OCI-LY3 (cell line): ENCODE data around the gene RPS29.

Experiments
- H2AFZ ChIP-seq: fragments of 200-600, 300-600 bp; shearing (Covaris generic); 2 replicates; pipeline ENCODE4 v1.6.0; 2014; ENCODE audit warnings: antibody characterized with exemption, low read depth, low read length
- H3K27ac ChIP-seq: fragments of 200-600, 300-600 bp; sonication (generic); 2 replicates; pipeline ENCODE4 v1.5.1; 2014; ENCODE audit warnings: mild to moderate bottlenecking, low read length, moderate library complexity, mixed read lengths
- H3K27me3 ChIP-seq: fragments of 200-600, 300-600 bp; sonication (generic); 2 replicates; pipeline ENCODE4 v1.6.1; 2014; ENCODE audit warnings: low read depth, low read length, mixed read lengths
- H3K36me3 ChIP-seq: fragments of 200-600, 300-600 bp; sonication (generic); replicated peaks from 2 replicates; pipeline ENCODE3; 2014; ENCODE audit warnings: low read depth, low read length, mixed read lengths
- H3K4me1 ChIP-seq: fragments of 300-600, 200-600 bp; sonication (generic); 2 replicates; pipeline ENCODE4 v1.6.1; 2014; ENCODE audit warnings: low read length, mixed read lengths
- H3K4me2 ChIP-seq: fragments of 200-600, 300-600 bp; sonication (generic); 2 replicates; pipeline ENCODE4 v1.6.1; 2014; ENCODE audit warnings: low read length, mixed read lengths
- H3K4me3 ChIP-seq: fragments of 300-600, 200-600 bp; sonication (generic); 2 replicates; pipeline ENCODE4 v1.5.1; 2014; ENCODE audit warnings: antibody characterized with exemption, mild to moderate bottlenecking, low read length, moderate library complexity
- H3K79me2 ChIP-seq: fragments of 300-600, 200-600 bp; shearing (Covaris generic); 2 replicates; pipeline ENCODE4 v1.6.1; 2014; ENCODE audit warnings: mild to moderate bottlenecking, low read length, mixed read lengths
- H3K9ac ChIP-seq: fragments of 300-600, 200-600 bp; shearing (Covaris generic); 2 replicates; pipeline ENCODE4 v1.6.0; 2014; ENCODE audit warnings: mild to moderate bottlenecking, low read length, moderate library complexity
- H3K9me3 ChIP-seq: fragments of 200-600, 300-600 bp; shearing (Covaris generic); 2 replicates; pipeline ENCODE4 v1.6.1; 2014; ENCODE audit warnings: low read length, mixed read lengths; ENCODE audit not compliant: insufficient read depth
- H4K20me1 ChIP-seq: fragments of 200-600, 300-600 bp; sonication (generic); 2 replicates; pipeline ENCODE4 v1.6.1; 2016; ENCODE audit warnings: low read length, mixed read lengths; ENCODE audit not compliant: insufficient read depth
- CTCF ChIP-seq: fragments of 200-600, 300-600 bp; sonication (generic); IDR thresholded peaks from 2 replicates; pipeline ENCODE4 v1.5.1; 2014; ENCODE audit warnings: antibody characterized with exemption, low read length, low read depth
- EZH2phosphoT487 ChIP-seq: fragments of 200-600 bp; shearing (Covaris generic); IDR thresholded peaks from 2 replicates; pipeline ENCODE4 v1.6.1; 2018; ENCODE audit warnings: antibody characterized with exemption, mixed run types, low read depth

The RPS29 gene

GRCh38 chr14:49617852-49618519, 31.8 kb upstream of the RPS29 start:
- no peak overlapping the region for H2AFZ ChIP-seq
- H3K79me2 ChIP-seq, result peaks cover 87% of the 10 kb centered on the region
- no peaks in the 10 kb centered on the region for H3K9me3 ChIP-seq
- H3K27me3 ChIP-seq, result no peaks in the 10 kb centered on the region
- TF ChIP-seq EZH2phosphoT487 (no peak), CTCF (no peak)
- H3K36me3 ChIP-seq, result peaks cover 53% of the 10 kb centered on the region
- no peak overlapping the region for H3K4me3 ChIP-seq
- peaks cover 18% of the 10 kb centered on the region for H3K4me1 ChIP-seq
- no peak overlapping the region for H3K27ac ChIP-seq
- H3K9ac ChIP-seq, result no peak overlapping the region
- peaks cover 36% of the 10 kb centered on the region for H4K20me1 ChIP-seq
- H3K4me2 ChIP-seq, result no peak overlapping the region; the same call in 1 of the 2 replicates

DNA sequence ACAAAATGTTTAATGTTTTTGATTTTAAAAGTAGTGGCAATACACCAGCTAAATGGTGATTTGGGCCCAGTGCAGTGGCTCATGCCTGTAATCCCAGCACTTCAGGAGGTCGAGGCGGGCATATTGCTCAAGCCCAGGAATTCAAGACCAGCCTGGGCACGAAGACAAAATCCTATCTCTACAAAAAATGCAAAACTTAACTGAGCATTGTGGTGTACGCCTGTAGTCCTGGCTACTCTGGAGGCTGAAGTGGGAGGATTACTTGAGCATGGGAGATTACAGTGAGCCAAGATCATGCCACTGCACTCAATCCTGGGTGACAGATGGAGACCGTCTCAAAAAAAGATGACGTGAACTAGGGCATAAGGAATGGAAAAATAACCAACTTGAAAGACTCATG, 29.6 kb upstream of the RPS29 start:
- Histone ChIP-seq H3K27ac (no peak overlapping the region), H3K4me3 (no peak overlapping the region), H3K9me3 (no peaks in the 10 kb centered on the region), H3K9ac (no peak overlapping the region), H3K4me1 (peaks cover 7% of the 10 kb centered on the region), H3K27me3 (no peaks in the 10 kb centered on the region), H2AFZ (no peak overlapping the region), H4K20me1 (peaks cover 22% of the 10 kb centered on the region), H3K79me2 (peaks cover 86% of the 10 kb centered on the region), H3K36me3 (peaks cover 46% of the 10 kb centered on the region), H3K4me2 (no peak overlapping the region)
- no peak for TF ChIP-seq EZH2phosphoT487

- Histone ChIP-seq H2AFZ (no peak overlapping the region), H3K9ac (no peak overlapping the region), H3K4me3 (no peak overlapping the region), H3K27me3 (no peaks in the 10 kb centered on the region), H3K9me3 (no peaks in the 10 kb centered on the region), H3K36me3 (peaks cover 47% of the 10 kb centered on the region), H4K20me1 (peaks cover 18% of the 10 kb centered on the region), H3K79me2 (peaks cover 86% of the 10 kb centered on the region), H3K4me2 (no peak overlapping the region), H3K4me1 (peaks cover 7% of the 10 kb centered on the region), H3K27ac (no peak overlapping the region)
- TF ChIP-seq CTCF, result no peak
- TF ChIP-seq EZH2phosphoT487, result no peak
Observed at GRCh38 chr14:49614196-49614595, 28.0 kb upstream of the RPS29 start.

DNA sequence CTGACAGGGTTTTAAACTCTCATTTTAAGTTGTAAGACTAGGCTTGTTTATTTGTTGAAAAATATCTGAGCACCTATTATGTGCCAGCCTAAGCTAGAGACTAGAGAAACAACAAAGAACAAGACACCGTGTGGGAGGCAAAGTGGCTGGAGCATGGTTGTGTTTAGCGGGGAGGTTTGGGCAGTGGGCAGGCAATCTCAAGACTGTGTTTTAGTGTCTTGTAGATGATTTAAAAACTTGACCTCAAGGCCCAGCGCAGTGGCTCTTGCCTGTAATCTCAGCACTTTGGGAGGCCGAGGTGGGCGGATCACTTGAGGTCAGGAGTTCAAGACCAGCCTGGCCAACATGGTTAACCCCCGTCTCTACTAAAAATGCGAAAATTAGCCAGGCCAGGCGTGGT, 26.5 kb upstream of the RPS29 start:
- Histone ChIP-seq H3K4me3 (no peak overlapping the region), H2AFZ (no peak overlapping the region), H3K4me2 (no peak overlapping the region), H3K27ac (no peak overlapping the region), H3K9ac (no peak overlapping the region), H3K36me3 (peaks cover 47% of the 10 kb centered on the region), H3K9me3 (no peaks in the 10 kb centered on the region), H3K4me1 (no peaks in the 10 kb centered on the region), H3K27me3 (no peaks in the 10 kb centered on the region), H4K20me1 (peaks cover 7% of the 10 kb centered on the region; the same call in 1 of the 2 replicates), H3K79me2 (peaks cover 84% of the 10 kb centered on the region)
- TF ChIP-seq EZH2phosphoT487, result no peak
- TF ChIP-seq CTCF, result no peak
